OCI-LY7 (cell line): ENCODE data around the gene ATE1.

Experiments used
- CTCF ChIP-seq: fragments of 200-600 bp; sonication (generic); conservative IDR thresholded peaks from 2 replicates; pipeline ENCODE4 v1.5.1; 2014; ENCODE audit warnings: mild to moderate bottlenecking, antibody characterized with exemption, low read length, moderate library complexity, mixed read lengths
- EZH2phosphoT487 ChIP-seq: fragments of 200-600 bp; sonication (generic); IDR thresholded peaks from 2 replicates; pipeline ENCODE4 v1.6.1; 2018; ENCODE audit warnings: low read depth, borderline replicate concordance, mild to moderate bottlenecking, mixed run types, antibody characterized with exemption, low read length, moderate library complexity, mixed read lengths

- TF ChIP-seq CTCF = no peak
- no peak for TF ChIP-seq EZH2phosphoT487
Observed at GRCh38 chr10:121822180-121822579, 105.7 kb downstream of the ATE1 start.
